ENCODE data around the gene NKX2-1. TPM values are rescaled to one million over a fixed set of nuclear protein-coding genes. Genes with fewer than 3 reads are reported as not detected.

The NKX2-1 gene
- total RNA-seq, 1 donor from 2014 or later, result not detected

DNA sequence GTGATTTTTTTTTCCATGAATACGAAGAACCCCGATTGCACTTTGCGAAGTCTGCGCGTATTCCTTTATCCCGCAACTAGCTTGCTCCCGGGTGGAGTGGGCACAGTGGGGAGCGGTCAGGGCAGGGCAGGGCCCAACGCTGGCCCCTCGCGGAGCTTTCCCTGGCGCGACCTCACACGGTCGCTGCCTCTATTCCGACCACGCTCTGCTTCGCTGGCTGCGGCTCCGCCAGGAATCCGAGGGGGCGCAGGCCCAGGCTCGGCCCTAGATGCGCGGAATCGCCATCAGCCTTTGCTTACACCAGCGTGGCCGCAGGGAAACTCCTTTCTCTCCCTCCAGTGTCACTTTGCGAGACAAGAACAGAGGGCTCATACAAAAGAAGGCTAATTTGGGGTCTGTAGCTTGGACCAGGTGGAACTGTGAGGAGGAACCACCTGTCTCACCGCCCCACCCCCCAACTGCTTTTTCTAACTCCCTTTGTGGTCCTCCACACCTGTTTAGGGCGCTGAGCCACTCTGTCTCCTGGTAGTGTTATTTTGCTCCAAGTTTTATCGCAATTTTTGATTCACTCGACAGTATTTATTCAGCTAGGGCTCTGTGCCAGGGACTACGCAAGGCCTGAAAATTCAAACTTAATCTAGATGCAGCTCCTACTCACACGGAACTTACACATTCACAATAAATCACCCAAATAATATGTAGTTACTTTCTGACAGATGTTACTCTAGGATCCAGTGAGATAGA, 3.1 kb upstream of the NKX2-1 start:
- Mint-ChIP-seq H3K27ac (no peak overlapping the region), H3K9me3 (peaks cover 6% of the 10 kb centered on the region), H3K36me3 (ENCODE audit: low read depth) (peaks cover 2% of the 10 kb centered on the region), H3K27me3 (ENCODE audit: insufficient read depth) (peaks cover 69% of the 10 kb centered on the region), H3K4me3 (no peak overlapping the region), H3K4me1 (ENCODE audit: low read depth) (no peaks in the 10 kb centered on the region)
- no peak for DNase-seq (ENCODE audit: low spot score)
- intact Hi-C loops (cut with micrococcal nuclease), result loop anchor here (2.0 kb wide), 1 partner anchor 60 kb away; the partner anchor contains the start of gene NKX2-8

DNA sequence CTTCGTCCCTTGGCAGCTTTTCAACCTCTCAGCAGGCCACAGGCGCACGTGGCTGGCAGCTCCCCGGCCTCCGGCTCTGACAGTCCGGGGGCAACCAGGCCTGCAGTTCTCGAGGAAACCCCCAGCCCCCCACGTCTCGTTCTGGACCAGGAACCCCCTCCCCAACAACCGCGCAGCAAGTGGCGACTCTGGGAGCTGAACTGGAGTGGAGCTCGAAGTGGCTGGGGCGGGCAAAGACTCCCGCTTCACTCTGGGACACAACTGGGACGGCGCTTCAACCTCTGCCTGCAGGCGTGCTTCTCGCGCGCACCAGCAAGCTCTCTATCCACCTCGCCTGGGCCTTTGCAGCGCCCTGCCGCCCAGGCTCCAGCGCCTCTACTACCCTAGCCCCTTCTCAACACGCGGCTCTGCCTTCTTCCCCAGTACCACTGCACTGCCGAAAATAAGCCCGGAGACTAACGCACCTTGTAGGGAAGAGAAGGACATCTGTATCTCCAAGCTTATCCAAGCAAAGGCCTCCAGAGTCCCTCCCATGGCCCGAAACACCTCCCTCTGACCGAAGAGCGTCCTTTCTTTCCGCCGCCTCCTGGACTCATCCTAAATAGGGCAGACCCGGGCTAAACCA, 2.4 kb upstream of the NKX2-1 start:
- H3K4me3 Mint-ChIP-seq, result no peak overlapping the region
- no peak overlapping the region for H3K27ac Mint-ChIP-seq
- H3K27me3 Mint-ChIP-seq (ENCODE audit: insufficient read depth), result peaks cover 64% of the 10 kb centered on the region
- DNase-seq (ENCODE audit: low spot score), result no peak
- H3K36me3 Mint-ChIP-seq (ENCODE audit: low read depth), result peaks cover 2% of the 10 kb centered on the region
- intact Hi-C loops (cut with micrococcal nuclease), result loop anchor here (2.0 kb wide), 1 partner anchor 60 kb away; the partner anchor contains the start of gene NKX2-8
- H3K4me1 Mint-ChIP-seq (ENCODE audit: low read depth), result no peaks in the 10 kb centered on the region
- H3K9me3 Mint-ChIP-seq, result no peaks in the 10 kb centered on the region

DNA sequence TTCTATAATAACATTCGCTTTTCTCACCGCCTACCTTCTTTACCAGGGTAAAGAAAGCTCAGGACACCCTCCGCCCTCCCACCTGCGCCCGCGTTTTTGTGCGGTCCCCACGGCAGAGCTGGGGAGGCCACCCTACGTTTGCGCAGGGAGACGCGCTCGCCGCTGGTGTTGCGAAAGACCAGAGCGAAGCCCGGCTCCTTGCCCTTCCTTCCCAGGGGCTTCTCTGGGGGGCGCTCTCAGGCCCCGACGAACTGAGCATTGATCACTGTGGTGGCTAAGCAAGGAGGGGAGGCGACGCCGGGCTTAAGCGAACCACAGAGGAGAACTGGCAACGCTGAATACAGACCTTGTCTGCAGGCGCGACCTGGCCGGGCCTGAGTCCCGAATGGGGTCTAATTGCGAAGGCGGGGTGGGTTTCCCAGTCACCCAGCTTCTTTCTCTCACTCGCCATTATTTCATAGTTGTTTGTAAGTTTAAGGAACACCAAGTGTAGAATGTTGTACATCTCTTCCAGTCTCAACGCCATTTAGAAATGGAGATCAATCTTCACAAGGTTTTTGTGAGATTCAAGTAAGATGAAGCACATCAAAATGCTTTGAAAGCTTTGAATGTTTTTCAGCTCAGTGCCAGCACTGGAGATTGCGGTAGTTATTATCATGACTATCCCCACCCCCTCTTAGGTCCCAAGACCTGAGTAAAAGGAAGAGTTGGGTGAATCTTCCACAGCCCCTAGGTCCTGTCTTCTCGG, 1.7 kb upstream of the NKX2-1 start:
- Mint-ChIP-seq H3K4me1 (ENCODE audit: low read depth) (no peaks in the 10 kb centered on the region), H3K4me3 (no peak overlapping the region), H3K9me3 (no peaks in the 10 kb centered on the region), H3K36me3 (ENCODE audit: low read depth) (peaks cover 2% of the 10 kb centered on the region), H3K27ac (peak overlapping the region; percentile 49), H3K27me3 (ENCODE audit: insufficient read depth) (peaks cover 61% of the 10 kb centered on the region)
- intact Hi-C loops (cut with micrococcal nuclease), result loop anchor here (2.0 kb wide), 1 partner anchor 61 kb away; the partner anchor contains the start of gene NKX2-8
- no peak for DNase-seq (ENCODE audit: low spot score)

DNA sequence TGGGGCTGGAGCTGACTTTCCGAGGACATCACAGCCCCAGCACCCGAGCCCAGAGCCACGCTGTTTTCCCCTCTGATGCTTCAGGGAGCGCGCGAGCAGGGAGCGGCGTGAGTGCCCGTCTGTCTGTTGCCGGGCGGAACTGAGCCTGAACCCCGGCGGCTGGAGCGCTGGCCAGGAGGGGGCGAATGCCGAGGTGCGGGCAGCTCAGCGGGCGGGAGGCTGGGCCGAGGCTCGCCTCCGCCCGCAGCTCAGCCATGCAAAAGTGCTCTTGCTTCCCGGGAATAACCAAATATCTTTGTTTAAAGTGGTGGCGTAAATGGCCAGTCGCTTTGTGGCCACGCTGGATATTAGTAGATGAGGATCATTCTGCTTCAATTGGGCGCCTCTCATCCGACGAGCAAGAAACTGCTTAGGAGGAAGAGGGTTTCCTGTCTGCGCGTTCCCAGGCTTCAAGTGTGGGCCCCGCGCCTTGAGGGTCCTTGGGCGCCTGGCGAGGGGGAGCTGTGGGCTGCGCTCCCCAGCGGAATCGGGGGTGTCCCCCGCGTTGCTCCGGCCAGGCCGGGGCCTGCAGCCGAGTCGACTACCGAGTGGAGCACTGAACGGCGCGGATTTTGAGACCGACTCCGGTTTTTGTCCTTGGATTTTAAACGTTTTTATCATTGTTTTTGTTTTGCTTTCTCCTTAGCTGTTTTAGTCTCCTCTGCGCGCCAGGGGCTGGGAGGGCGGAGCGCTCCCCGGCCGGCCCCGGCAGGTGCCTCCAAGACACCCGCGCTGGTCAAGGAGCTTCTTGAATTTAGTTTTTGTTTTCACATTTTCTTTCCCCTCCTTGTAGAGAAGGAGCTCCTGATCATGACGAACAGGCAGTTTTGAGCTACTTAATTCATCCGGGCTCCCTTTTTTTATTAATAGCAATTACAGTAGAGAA, 831 bp upstream of the NKX2-1 start:
- H3K9me3 Mint-ChIP-seq, result no peaks in the 10 kb centered on the region
- no peaks in the 10 kb centered on the region for H3K4me1 Mint-ChIP-seq (ENCODE audit: low read depth)
- DNase-seq (ENCODE audit: low spot score), result no peak
- no peak overlapping the region for H3K4me3 Mint-ChIP-seq
- H3K27ac Mint-ChIP-seq, result no peak overlapping the region
- peaks cover 2% of the 10 kb centered on the region for H3K36me3 Mint-ChIP-seq (ENCODE audit: low read depth)
- intact Hi-C loops (cut with micrococcal nuclease), result no loop called here
- peaks cover 62% of the 10 kb centered on the region for H3K27me3 Mint-ChIP-seq (ENCODE audit: insufficient read depth)

DNA sequence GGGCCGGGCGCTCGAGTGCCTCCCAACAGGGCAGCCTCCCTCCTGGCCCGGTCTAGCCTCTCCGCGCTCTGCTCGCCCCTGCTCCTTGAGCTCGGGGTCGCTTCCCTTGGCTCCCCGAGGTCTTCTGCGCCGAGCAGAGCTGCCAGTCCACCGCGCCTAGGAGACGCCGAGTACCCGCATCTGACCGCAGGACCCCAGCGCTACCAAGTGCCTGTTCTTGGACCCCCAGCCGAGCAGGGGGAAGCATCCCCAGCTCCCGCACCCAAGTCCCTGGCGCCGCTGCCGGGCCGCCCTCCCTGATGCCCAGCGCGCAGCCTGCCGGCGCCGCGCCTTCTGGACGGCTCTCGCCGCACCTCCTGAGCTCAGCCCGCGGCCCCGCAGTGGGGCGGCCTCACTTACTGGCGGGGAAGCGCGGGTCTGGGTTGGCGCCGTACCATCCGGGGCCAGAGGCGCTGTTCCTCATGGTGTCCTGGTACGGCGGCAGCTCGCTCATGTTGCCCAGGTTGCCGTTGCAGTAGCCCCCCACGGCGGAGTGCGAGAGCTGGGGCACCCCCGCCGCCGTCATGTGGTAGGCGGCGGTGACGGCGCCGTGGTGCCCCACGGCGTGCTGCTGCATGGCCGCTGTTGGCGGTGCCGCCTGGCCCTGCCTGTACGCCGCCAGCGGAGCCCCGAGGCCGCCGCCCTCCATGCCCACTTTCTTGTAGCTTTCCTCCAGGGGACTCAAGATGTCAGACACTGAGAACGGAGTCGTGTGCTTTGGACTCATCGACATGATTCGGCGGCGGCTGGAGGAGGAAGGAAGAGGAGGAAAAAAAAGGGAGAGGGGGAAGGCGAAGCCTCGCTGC, 1.2 kb downstream of the NKX2-1 start:
- H3K36me3 Mint-ChIP-seq (ENCODE audit: low read depth), result peaks cover 2% of the 10 kb centered on the region
- no peaks in the 10 kb centered on the region for H3K4me1 Mint-ChIP-seq (ENCODE audit: low read depth)
- no peaks in the 10 kb centered on the region for H3K9me3 Mint-ChIP-seq
- peak overlapping the region; percentile 70 for H3K27ac Mint-ChIP-seq
- no peak for DNase-seq (ENCODE audit: low spot score)
- intact Hi-C loops (cut with micrococcal nuclease), result loop anchor here (2.0 to 5.0 kb wide), 2 partner anchors 140 to 1068 kb away; no protein-coding TSS in a partner anchor
- H3K27me3 Mint-ChIP-seq (ENCODE audit: insufficient read depth), result peaks cover 64% of the 10 kb centered on the region
- peak overlapping the region; percentile 37 for H3K4me3 Mint-ChIP-seq

DNA sequence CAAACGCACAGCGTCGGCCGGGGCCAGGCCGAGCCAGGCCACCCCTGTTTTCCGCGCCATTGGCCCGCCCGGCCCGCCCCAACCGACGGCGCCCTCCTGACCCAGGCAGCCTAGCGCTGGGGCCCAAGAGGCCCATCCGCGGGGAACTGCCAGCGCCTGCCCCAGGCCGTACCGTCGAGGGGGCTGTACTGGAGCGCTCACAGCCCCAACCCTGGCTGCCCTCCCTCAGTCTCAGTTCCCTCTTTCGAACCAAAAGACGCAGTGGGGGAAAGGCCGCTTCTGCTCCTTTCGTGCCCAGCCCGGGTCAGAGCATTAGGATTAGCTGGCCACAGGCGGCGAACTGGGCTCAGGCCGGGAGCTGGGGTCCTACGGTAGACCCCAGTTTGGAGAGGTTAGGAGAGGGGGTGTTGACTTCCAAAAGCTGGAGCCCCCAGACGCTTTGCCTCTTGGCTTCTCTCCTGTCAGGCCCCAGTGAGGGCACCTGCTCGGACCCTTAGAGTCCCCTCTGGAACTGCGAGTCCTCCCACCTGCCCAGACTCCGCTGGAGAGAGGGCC, 1.9 kb downstream of the NKX2-1 start:
- Mint-ChIP-seq H3K9me3 (no peaks in the 10 kb centered on the region), H3K27me3 (ENCODE audit: insufficient read depth) (peaks cover 63% of the 10 kb centered on the region), H3K27ac (no peak overlapping the region), H3K4me1 (ENCODE audit: low read depth) (no peaks in the 10 kb centered on the region), H3K4me3 (no peak overlapping the region), H3K36me3 (ENCODE audit: low read depth) (peaks cover 2% of the 10 kb centered on the region)
- intact Hi-C loops (cut with micrococcal nuclease), result loop anchor here (2.0 to 5.0 kb wide), 2 partner anchors 141 to 1069 kb away; no protein-coding TSS in a partner anchor
- no peak for DNase-seq (ENCODE audit: low spot score)

DNA sequence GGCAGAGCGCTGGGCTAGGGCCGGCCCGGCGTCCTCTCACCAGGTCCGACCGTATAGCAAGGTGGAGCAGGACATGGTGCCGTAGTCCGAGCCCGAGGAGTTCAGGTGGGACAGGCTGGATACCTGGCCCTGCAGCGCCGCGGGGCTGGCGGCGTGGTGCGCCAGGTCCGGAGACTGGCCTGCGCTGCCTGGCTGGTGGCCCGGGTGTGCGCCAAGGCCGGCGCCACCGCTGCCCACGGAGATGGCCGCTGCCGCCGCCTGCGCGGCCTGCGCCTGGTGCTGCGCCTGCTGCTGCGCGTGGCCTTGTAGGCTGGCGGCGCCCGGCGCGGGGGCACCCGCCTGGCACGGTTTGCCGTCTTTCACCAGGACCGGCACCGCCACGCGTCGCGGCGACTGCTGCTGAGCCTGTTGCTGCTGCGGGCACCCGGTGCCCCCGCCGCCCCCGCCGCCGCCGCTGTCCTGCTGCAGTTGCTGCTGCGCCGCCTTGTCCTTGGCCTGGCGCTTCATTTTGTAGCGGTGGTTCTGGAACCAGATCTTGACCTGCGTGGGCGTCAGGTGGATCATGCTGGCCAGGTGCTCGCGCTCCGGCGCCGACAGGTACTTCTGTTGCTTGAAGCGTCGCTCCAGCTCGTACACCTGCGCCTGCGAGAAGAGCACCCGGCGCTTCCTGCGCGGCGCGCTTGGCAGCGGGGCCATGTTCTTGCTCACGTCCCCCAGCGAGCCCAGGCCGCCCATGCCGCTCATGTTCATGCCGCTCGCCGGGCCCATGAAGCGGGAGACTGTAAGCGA, 2.6 kb downstream of the NKX2-1 start:
- Mint-ChIP-seq H3K4me1 (ENCODE audit: low read depth) (no peaks in the 10 kb centered on the region), H3K27ac (peak overlapping the region; percentile 23), H3K27me3 (ENCODE audit: insufficient read depth) (peaks cover 65% of the 10 kb centered on the region), H3K4me3 (no peak overlapping the region), H3K9me3 (no peaks in the 10 kb centered on the region), H3K36me3 (ENCODE audit: low read depth) (peaks cover 2% of the 10 kb centered on the region)
- intact Hi-C loops (cut with micrococcal nuclease), result loop anchor here (2.0 to 5.0 kb wide), 2 partner anchors 141 to 1070 kb away; no protein-coding TSS in a partner anchor
- DNase-seq (ENCODE audit: low spot score), result no peak

DNA sequence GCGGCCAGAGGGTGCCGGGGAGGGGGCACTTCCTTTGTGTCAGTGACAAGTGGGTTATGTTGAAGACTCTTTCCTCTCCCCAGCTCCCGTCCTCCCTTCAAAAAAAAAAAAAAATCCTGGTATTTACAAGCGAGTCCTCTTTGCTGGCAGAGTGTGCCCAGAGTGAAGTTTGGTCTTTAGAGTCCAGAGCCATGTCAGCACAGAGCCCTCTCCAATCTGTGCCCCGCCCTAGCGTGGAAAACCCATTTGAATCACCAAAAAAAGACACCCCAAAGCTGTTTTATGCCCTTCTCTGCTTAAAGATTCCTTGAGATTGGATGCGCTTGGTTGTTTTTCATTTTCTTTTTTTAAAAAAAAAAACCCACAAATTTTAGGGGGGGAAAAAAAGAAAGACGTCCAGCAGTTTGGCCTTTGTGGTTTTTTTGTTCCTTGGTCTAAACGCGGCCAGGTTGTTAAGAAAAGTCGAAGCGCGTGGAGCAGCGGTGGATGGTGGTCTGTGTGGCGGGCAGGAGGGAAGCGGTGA, 3.3 kb downstream of the NKX2-1 start:
- H3K4me3 Mint-ChIP-seq, result no peak overlapping the region
- H3K4me1 Mint-ChIP-seq (ENCODE audit: low read depth), result no peaks in the 10 kb centered on the region
- H3K27me3 Mint-ChIP-seq (ENCODE audit: insufficient read depth), result peaks cover 66% of the 10 kb centered on the region
- no peaks in the 10 kb centered on the region for H3K36me3 Mint-ChIP-seq (ENCODE audit: low read depth)
- intact Hi-C loops (cut with micrococcal nuclease), result loop anchor here (5.0 kb wide), 1 partner anchor 1071 kb away; no protein-coding TSS in a partner anchor
- no peak for DNase-seq (ENCODE audit: low spot score)
- H3K9me3 Mint-ChIP-seq, result no peaks in the 10 kb centered on the region
- H3K27ac Mint-ChIP-seq, result peak overlapping the region; percentile 23

DNA sequence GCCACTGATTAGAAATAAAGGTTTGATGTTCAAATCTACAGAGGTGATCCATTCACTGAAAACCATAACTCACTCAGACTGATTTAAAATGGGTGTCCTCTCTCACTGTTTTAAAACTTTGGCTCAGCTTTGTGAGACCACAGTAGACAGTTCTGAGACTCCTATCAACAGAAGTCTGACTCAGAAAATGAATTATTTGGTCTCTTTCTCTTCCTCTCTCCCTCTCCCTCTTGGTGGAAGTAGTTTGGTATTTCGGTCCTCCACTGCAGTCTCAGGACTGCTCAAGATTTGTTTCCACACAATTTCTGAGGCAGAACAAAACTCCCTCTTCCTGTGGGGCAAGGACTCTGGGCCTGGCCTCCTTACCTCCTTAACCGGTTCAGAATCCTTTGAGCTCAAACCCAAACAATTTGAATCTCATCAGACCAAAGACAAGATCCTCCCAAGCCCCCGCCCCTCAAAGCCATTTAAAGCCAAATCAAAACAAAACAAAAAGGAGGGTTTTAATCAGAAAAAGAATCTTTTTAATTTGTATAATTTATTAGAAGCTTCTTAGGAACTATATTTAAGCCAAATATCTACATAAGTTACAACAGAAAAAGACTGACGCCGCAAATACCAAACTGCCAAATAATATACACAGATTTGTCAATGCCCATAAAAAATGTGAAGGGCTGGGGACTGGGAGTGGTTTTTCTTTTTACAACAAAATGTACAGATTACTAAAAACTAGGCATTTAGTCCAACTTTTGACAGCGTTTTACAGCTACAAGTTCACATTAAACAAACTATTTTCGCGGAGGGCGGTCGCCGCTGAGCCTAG, 3.9 kb downstream of the NKX2-1 start:
- Mint-ChIP-seq H3K36me3 (ENCODE audit: low read depth) (no peaks in the 10 kb centered on the region), H3K4me1 (ENCODE audit: low read depth) (no peaks in the 10 kb centered on the region), H3K4me3 (no peak overlapping the region), H3K9me3 (no peaks in the 10 kb centered on the region), H3K27ac (no peak overlapping the region), H3K27me3 (ENCODE audit: insufficient read depth) (peaks cover 61% of the 10 kb centered on the region)
- no peak for DNase-seq (ENCODE audit: low spot score)
- intact Hi-C loops (cut with micrococcal nuclease), result loop anchor here (5.0 kb wide), 1 partner anchor 1071 kb away; no protein-coding TSS in a partner anchor

DNA sequence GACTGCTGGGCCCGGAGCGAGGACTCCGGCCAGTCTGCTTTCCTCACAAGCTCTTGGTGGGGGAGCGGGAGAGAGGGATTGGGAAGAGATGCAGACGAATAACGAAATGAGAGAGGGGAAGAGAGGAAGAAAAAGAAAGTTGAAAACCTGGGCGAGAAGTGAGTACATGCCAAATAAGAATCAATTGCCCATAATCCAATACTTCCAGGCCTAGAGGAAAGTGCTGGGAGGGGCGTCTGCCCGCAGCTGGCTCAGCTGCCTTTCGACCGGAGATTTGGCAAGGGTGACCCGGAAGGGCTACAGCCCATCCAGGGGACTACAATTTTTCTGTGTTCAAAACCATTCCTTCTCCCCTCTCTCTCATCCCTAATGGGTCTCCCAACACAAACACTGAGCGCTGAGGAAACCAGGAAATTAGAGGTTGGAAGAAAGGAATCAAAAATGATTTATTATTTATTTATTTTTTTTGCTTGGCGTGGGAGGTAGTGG, 4.9 kb downstream of the NKX2-1 start:
- intact Hi-C loops (cut with micrococcal nuclease), result loop anchor here (5.0 kb wide), 1 partner anchor 1072 kb away; no protein-coding TSS in a partner anchor
- H3K27ac Mint-ChIP-seq, result peak overlapping the region; percentile 48
- H3K4me1 Mint-ChIP-seq (ENCODE audit: low read depth), result no peaks in the 10 kb centered on the region
- H3K27me3 Mint-ChIP-seq (ENCODE audit: insufficient read depth), result peaks cover 68% of the 10 kb centered on the region
- H3K9me3 Mint-ChIP-seq, result no peaks in the 10 kb centered on the region
- no peak overlapping the region for H3K4me3 Mint-ChIP-seq
- no peaks in the 10 kb centered on the region for H3K36me3 Mint-ChIP-seq (ENCODE audit: low read depth)
- DNase-seq (ENCODE audit: low spot score), result no peak

All from activated T-helper 1 cell treated with anti-CD3 and anti-CD28 coated beads, Interleukin-12 subunit alpha, Interleukin-12 subunit beta, Interleukin-2, Interleukin-4 antibody, amounts not matched to agents 30 ng/mL and 10 ng/mL and 1 ng/mL, durations not matched to agents 14 hours and 24 hours and 36 hours (primary cell).